ENCODE results near the gene PPP6R1. TPM values are rescaled to one million over a fixed set of nuclear protein-coding genes. Genes with fewer than 3 reads are reported as not detected.

Gene PPP6R1
- total RNA-seq, 1 donor from 2014 or later = 74.3 TPM

- no peak for DNase-seq (ENCODE audit: low read depth)
These were observed 24.9 kb upstream of the PPP6R1 start, which contains the start of gene BRSK1 for GRCh38 chr19:55283548-55284377. TSS of gene BRSK1 (plus strand) at chr19:55283997. CDS start at chr19:55284443, 446 bp downstream.

GRCh38 chr19:55279770-55280643 is 21.2 kb upstream of the PPP6R1 start, which contains the start of gene HSPBP1:
TSS of gene HSPBP1 (minus strand) at chr19:55280110. CDS start at chr19:55279608, 502 bp downstream.
- DNase-seq (ENCODE audit: low read depth) = peak; percentile 90

- no peak for DNase-seq (ENCODE audit: low read depth)
These were observed 20.5 kb upstream of the PPP6R1 start for GRCh38 chr19:55279340-55279739.

- no peak for DNase-seq (ENCODE audit: low read depth)
These were observed 19.7 kb upstream of the PPP6R1 start for GRCh38 chr19:55278391-55279135.

- DNase-seq (ENCODE audit: low read depth) = no peak
These were observed 18.7 kb upstream of the PPP6R1 start for GRCh38 chr19:55277494-55277893.

- no peak for DNase-seq (ENCODE audit: low read depth)
These were observed 18.1 kb upstream of the PPP6R1 start for GRCh38 chr19:55276720-55277430.

- no peak for DNase-seq (ENCODE audit: low read depth)
These were observed 17.3 kb upstream of the PPP6R1 start for GRCh38 chr19:55275851-55276719.

- DNase-seq (ENCODE audit: low read depth) = no peak
These were observed 15.3 kb upstream of the PPP6R1 start for GRCh38 chr19:55273978-55274707.

GRCh38 chr19:55272142-55272541 is 13.3 kb upstream of the PPP6R1 start:
- no peak for DNase-seq (ENCODE audit: low read depth)

GRCh38 chr19:55270172-55270942 is 11.5 kb upstream of the PPP6R1 start:
- DNase-seq (ENCODE audit: low read depth) = no peak

- no peak for DNase-seq (ENCODE audit: low read depth)
These were observed 10.5 kb upstream of the PPP6R1 start for GRCh38 chr19:55269299-55269698.

GRCh38 chr19:55266840-55267239 is 8.0 kb upstream of the PPP6R1 start:
- DNase-seq (ENCODE audit: low read depth) = no peak

GRCh38 chr19:55266404-55266803 is 7.6 kb upstream of the PPP6R1 start:
- no peak for DNase-seq (ENCODE audit: low read depth)

- DNase-seq (ENCODE audit: low read depth) = no peak
These were observed 7.0 kb upstream of the PPP6R1 start for GRCh38 chr19:55265723-55266386.

- no peak for DNase-seq (ENCODE audit: low read depth)
These were observed 6.4 kb upstream of the PPP6R1 start for GRCh38 chr19:55265173-55265572.

- DNase-seq (ENCODE audit: low read depth) = no peak
These were observed 5.7 kb upstream of the PPP6R1 start for GRCh38 chr19:55264531-55264930.

- DNase-seq (ENCODE audit: low read depth) = no peak
These were observed 3.5 kb upstream of the PPP6R1 start for GRCh38 chr19:55262359-55262758.

GRCh38 chr19:55261671-55262126 is 2.9 kb upstream of the PPP6R1 start:
- DNase-seq (ENCODE audit: low read depth) = no peak
